Measurements from ENCODE around the gene GPBP1. TPM values are rescaled to one million over a fixed set of nuclear protein-coding genes. Genes with fewer than 3 reads are reported as not detected.
A peak's percentile ranks its signal among the peaks of the same experiment; 100 is the strongest.

Gene GPBP1
- total and polyA plus RNA-seq, 2 donors (not counting 3 experiments of a cell fraction or from before 2014, with no cell fraction given) = 11.7 to 57.4 TPM

GRCh38 chr5:57176350-57176857 lies 2.5 kb downstream of the GPBP1 start:
- no peak overlapping the region for H2AFZ ChIP-seq (ENCODE audit: low read depth, low read length)
- H3K4me1 ChIP-seq (ENCODE audit: control insufficient read depth, extremely low read depth, insufficient read depth, low read length) = peaks cover 41% of the 10 kb centered on the region
- H3K9ac ChIP-seq (replicated peaks; ENCODE audit: extremely low read depth, insufficient read depth, low read length) = peak overlapping the region; percentile 99
- no TSS peak for BruUV-seq (replicated peaks)
- ChIA-PET POLR2A (no interaction called here), CTCF (interaction anchor here (1.3 to 1.8 kb wide), 3 partner anchors 14 to 267 kb away, joined by 3 to 8 read pairs (median 4); no protein-coding TSS in a partner anchor)
- H3K79me2 ChIP-seq (ENCODE audit: control insufficient read depth, insufficient read depth, low read length) = peaks cover 73% of the 10 kb centered on the region
- H3K9me3 ChIP-seq (replicated peaks; ENCODE audit: control insufficient read depth, insufficient read depth, low read length) = no peaks in the 10 kb centered on the region
- DNase-seq (ENCODE audit: low read depth, low spot score) = peak; percentile 88
- H3K27ac ChIP-seq (ENCODE audit: insufficient read depth, low read depth, low read length) = peak overlapping the region; percentile 94
- TF ChIP-seq MAX (IDR thresholded peaks at IDR 0.05; ENCODE audit: insufficient read depth, insufficient read length) (peak; percentile 19), CTCF (IDR thresholded peaks at IDR 0.05; ENCODE audit: extremely low read depth in 1 of 2, insufficient read depth in 1 of 2, low read depth in 1 of 2, low read length in 2 of 2) (no peak)
- FAIRE-seq = peak; percentile 96
- H3K4me2 ChIP-seq (ENCODE audit: insufficient read depth, low read length) = peak overlapping the region; percentile 98
- H3K36me3 ChIP-seq (ENCODE audit: control insufficient read depth in 2 of 2, extremely low read depth in 1 of 2, insufficient read depth in 2 of 2, low read length in 2 of 2) = no peaks in the 10 kb centered on the region
- H4K20me1 ChIP-seq (replicated peaks; ENCODE audit: control insufficient read depth, extremely low read depth, insufficient read depth, low read length) = peaks cover 20% of the 10 kb centered on the region
- H3K4me3 ChIP-seq (replicated peaks in 1 of 3; ENCODE audit: insufficient read depth in 1 of 3, low read depth in 1 of 3, low read length in 3 of 3) = peak overlapping the region; percentile 36 to 86 (median 63)
- H3K27me3 ChIP-seq (ENCODE audit: control insufficient read depth in 2 of 2, insufficient read depth in 2 of 2, low read length in 2 of 2) = no peaks in the 10 kb centered on the region
- dilution Hi-C loops (cut with MboI; ENCODE audit: extremely low pct_ligation_motif_present, low sequenced_read_pairs) = no loop called here
- intact Hi-C loops (cut with micrococcal nuclease) = loop anchor here (10.0 kb wide), 1 partner anchor 318 kb away; no protein-coding TSS in a partner anchor
- H3K9me1 ChIP-seq (replicated peaks; ENCODE audit: control insufficient read depth, extremely low read depth, insufficient read depth, low read length) = no peaks in the 10 kb centered on the region

GRCh38 chr5:57177479-57178156 lies 3.8 kb downstream of the GPBP1 start:
- intact Hi-C loops (cut with micrococcal nuclease) = loop anchor here (10.0 kb wide), 1 partner anchor 317 kb away; no protein-coding TSS in a partner anchor
- Histone ChIP-seq H3K36me3 (ENCODE audit: control insufficient read depth in 2 of 2, extremely low read depth in 1 of 2, insufficient read depth in 2 of 2, low read length in 2 of 2) (no peaks in the 10 kb centered on the region), H2AFZ (ENCODE audit: low read depth, low read length) (no peak overlapping the region), H3K9me1 (replicated peaks; ENCODE audit: control insufficient read depth, extremely low read depth, insufficient read depth, low read length) (no peaks in the 10 kb centered on the region), H3K4me1 (ENCODE audit: control insufficient read depth, extremely low read depth, insufficient read depth, low read length) (peaks cover 38% of the 10 kb centered on the region), H3K27me3 (ENCODE audit: control insufficient read depth in 2 of 2, insufficient read depth in 2 of 2, low read length in 2 of 2) (no peaks in the 10 kb centered on the region), H4K20me1 (replicated peaks; ENCODE audit: control insufficient read depth, extremely low read depth, insufficient read depth, low read length) (peaks cover 20% of the 10 kb centered on the region), H3K4me3 (replicated peaks in 1 of 3; ENCODE audit: insufficient read depth in 1 of 3, low read depth in 1 of 3, low read length in 3 of 3) (peak overlapping the region in 1 of 3 experiments; percentile 86), H3K4me2 (ENCODE audit: insufficient read depth, low read length) (peak overlapping the region; percentile 98), H3K27ac (ENCODE audit: insufficient read depth, low read depth, low read length) (peak overlapping the region; percentile 94), H3K9ac (replicated peaks; ENCODE audit: extremely low read depth, insufficient read depth, low read length) (no peak overlapping the region), H3K9me3 (replicated peaks; ENCODE audit: control insufficient read depth, insufficient read depth, low read length) (no peaks in the 10 kb centered on the region), H3K79me2 (ENCODE audit: control insufficient read depth, insufficient read depth, low read length) (peaks cover 86% of the 10 kb centered on the region)
- TF ChIP-seq EZH2 (IDR thresholded peaks at IDR 0.05; ENCODE audit: borderline replicate concordance, low read depth, low read length, severe bottlenecking) (no peak), CTCF (IDR thresholded peaks at IDR 0.05; ENCODE audit: extremely low read depth in 1 of 2, insufficient read depth in 1 of 2, low read depth in 1 of 2, low read length in 2 of 2) (no peak), GATA2 (IDR thresholded peaks at IDR 0.05; ENCODE audit: insufficient read depth, insufficient read length, low read depth, low read length) (no peak), MYC (IDR thresholded peaks at IDR 0.05; ENCODE audit: low read depth, low read length) (no peak), FOS (IDR thresholded peaks at IDR 0.05; ENCODE audit: borderline replicate concordance, insufficient read depth, low read length) (no peak), POLR2A (IDR thresholded peaks at IDR 0.05; ENCODE audit: low read depth, low read length) (no peak), MAX (IDR thresholded peaks at IDR 0.05; ENCODE audit: insufficient read depth, insufficient read length) (no peak), POLR2AphosphoS5 (IDR thresholded peaks at IDR 0.05; ENCODE audit: insufficient read depth, low read depth, low read length) (no peak), JUN (IDR thresholded peaks at IDR 0.05; ENCODE audit: borderline replicate concordance, insufficient read depth, insufficient read length, low read depth) (no peak)
- dilution Hi-C loops (cut with MboI; ENCODE audit: extremely low pct_ligation_motif_present, low sequenced_read_pairs) = no loop called here
- BruUV-seq (replicated peaks) = no TSS peak
- DNase-seq (ENCODE audit: low read depth, low spot score) (no peak), FAIRE-seq (no peak)
- POLR2A ChIA-PET = interaction anchor here (0.6 kb wide), 1 partner anchor 25 kb away, joined by 3 read pairs; no protein-coding TSS in a partner anchor
- CTCF ChIA-PET = interaction anchor here (1.3 to 1.8 kb wide), 2 partner anchors 12 to 42 kb away, joined by 4 to 8 read pairs; no protein-coding TSS in a partner anchor
